ENCODE measurements around the gene ALK. TPM values are rescaled to one million over a fixed set of nuclear protein-coding genes. Genes with fewer than 3 reads are reported as not detected.

The ALK gene
- total RNA-seq, 1 experiment from 2014 or later: not detected

DNA sequence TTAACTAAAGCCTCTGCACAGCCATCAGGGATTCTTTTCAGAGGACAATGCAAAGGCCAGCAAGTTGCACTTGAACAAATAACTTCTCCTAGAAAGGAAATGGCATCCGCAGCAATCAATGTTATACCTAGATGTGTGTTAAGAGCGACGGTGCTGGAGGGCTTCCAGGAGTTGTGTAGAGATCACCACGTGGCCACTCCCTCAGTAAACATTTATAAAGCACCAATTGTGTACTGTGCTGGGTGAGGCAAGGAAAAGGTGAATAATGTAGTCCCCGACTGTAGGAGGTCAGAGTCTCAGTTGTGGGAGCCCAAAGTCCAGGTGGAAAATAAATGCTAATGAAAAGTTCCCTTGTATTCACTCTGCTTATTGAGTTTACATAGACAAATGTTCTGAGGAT, 135.0 kb downstream of the ALK start:
- Histone ChIP-seq H2AFZ (ENCODE audit: low read length) (no peak overlapping the region), H3K79me1 (ENCODE audit: insufficient read depth, low read depth, low read length, poor library complexity, severe bottlenecking) (no peaks in the 10 kb centered on the region), H3K4me2 (ENCODE audit: insufficient read depth, insufficient read length, low read length) (no peak overlapping the region), H3K14ac (ENCODE audit: insufficient read depth, low read length) (no peak overlapping the region), H3K9me3 (ENCODE audit: control insufficient read depth, low read depth, low read length) (no peaks in the 10 kb centered on the region), H3K4me1 (ENCODE audit: insufficient read depth, low read length) (peaks cover 2% of the 10 kb centered on the region; the same call in 1 of the 2 replicates), H3K18ac (ENCODE audit: insufficient read length, low read depth, low read length) (no peak overlapping the region), H3K27me3 (ENCODE audit: insufficient read depth, low read length) (no peaks in the 10 kb centered on the region), H3K56ac (ENCODE audit: insufficient read length, low read depth, low read length) (no peak overlapping the region), H3K23me2 (ENCODE audit: insufficient read length, low read depth, low read length, poor library complexity, severe bottlenecking) (no peaks in the 10 kb centered on the region), H3T11ph (ENCODE audit: low read length) (no peak overlapping the region), H2BK120ac (ENCODE audit: low read depth, low read length, poor library complexity, severe bottlenecking) (no peak overlapping the region), H2BK12ac (ENCODE audit: insufficient read length, low read depth, low read length) (no peak overlapping the region), H3K79me2 (ENCODE audit: insufficient read depth, low read length) (no peaks in the 10 kb centered on the region), H3K23ac (ENCODE audit: insufficient read length, low read depth, low read length) (no peak overlapping the region), H2AK5ac (ENCODE audit: insufficient read length, low read length) (no peak overlapping the region), H4K91ac (ENCODE audit: insufficient read length, low read depth, low read length) (no peak overlapping the region), H4K5ac (ENCODE audit: insufficient read length, low read depth, low read length) (no peak overlapping the region), H3K4ac (ENCODE audit: low read depth, low read length) (no peak overlapping the region), H2BK5ac (ENCODE audit: insufficient read length, low read length) (no peak overlapping the region), H2BK15ac (ENCODE audit: low read depth, low read length) (no peak overlapping the region), H4K8ac (replicated peaks; ENCODE audit: insufficient read length, low read depth, low read length) (no peak overlapping the region), H3K27ac (ENCODE audit: insufficient read length, low read depth, low read length) (no peak overlapping the region), H3K9ac (ENCODE audit: extremely low read depth, insufficient read length, low read length) (no peak overlapping the region), H2BK20ac (ENCODE audit: low read depth, low read length, poor library complexity, severe bottlenecking) (no peak overlapping the region), H4K20me1 (ENCODE audit: control insufficient read depth, insufficient read depth, insufficient read length) (no peaks in the 10 kb centered on the region)
- Mint-ChIP-seq H3K9me3 (peaks cover 0 to 3% of the 10 kb centered on the region in 2 experiments; a peak in 3 of 5 replicates), H3K4me3 (no peak overlapping the region), H3K27me3 (ENCODE audit: low read depth) (no peaks in the 10 kb centered on the region; the same call in 1 of the 2 replicates), H3K4me1 (peaks cover 11% of the 10 kb centered on the region in 2 experiments), H3K36me3 (ENCODE audit: insufficient read depth in 1 of 3, low read depth in 3 of 3) (no peaks in the 10 kb centered on the region), H3K27ac (no peak overlapping the region)
- no peak for DNase-seq
- no CpG with 5 or more reads among the region's 5 CpGs for WGBS (ENCODE audit: extremely low coverage, insufficient read length, low lambda C conversion rate)
- TF ChIP-seq CTCF (conservative IDR thresholded peaks at IDR 0.05): no peak
